GM23248 (cell line): ENCODE data around the gene CLIC6.

Source experiments
- EZH2 ChIP-seq: fragments of 200-600 bp; sonication (generic); IDR thresholded peaks from 2 replicates; pipeline ENCODE4 v1.6.1; 2018; ENCODE audit warnings: antibody characterized with exemption, mild to moderate bottlenecking; ENCODE audit not compliant: insufficient read depth, poor library complexity, severe bottlenecking
- EZH2phosphoT487 ChIP-seq: fragments of 200-600 bp; sonication (generic); IDR thresholded peaks from 2 replicates; pipeline ENCODE4 v1.6.1; 2018; ENCODE audit warnings: antibody characterized with exemption, moderate library complexity, mild to moderate bottlenecking, low read depth; ENCODE audit not compliant: insufficient read depth

- TF ChIP-seq EZH2, result no peak
- no peak for TF ChIP-seq EZH2phosphoT487
These were observed 21.4 kb downstream of the CLIC6 start for GRCh38 chr21:34690041-34690792.
